HPDE6-E6E7 (cell line): ENCODE results near the gene BLOC1S1.

Experiments used
- DNase-seq: peaks from one replicate; pipeline ENCODE4 v3.0.0; 2011; ENCODE audit warnings: missing footprints; ENCODE audit errors: extremely low spot score

Gene BLOC1S1

GRCh38 chr12:55715833-55716581 is at the start of gene BLOC1S1:
TSS of gene BLOC1S1 (plus strand) at chr12:55716046. CDS start at chr12:55716052, 6 bp downstream.
- DNase-seq = peak; percentile 93

GRCh38 chr12:55666508-55666907 is 49.3 kb upstream of the BLOC1S1 start:
- DNase-seq = no peak

- no peak for DNase-seq
These were observed 45.6 kb upstream of the BLOC1S1 start for GRCh38 chr12:55670276-55670675.

GRCh38 chr12:55671746-55672145 is 44.1 kb upstream of the BLOC1S1 start:
- DNase-seq = no peak

GRCh38 chr12:55673638-55674037 is 42.2 kb upstream of the BLOC1S1 start:
- no peak for DNase-seq

- no peak for DNase-seq
These were observed 40.2 kb upstream of the BLOC1S1 start for GRCh38 chr12:55675666-55676065.

GRCh38 chr12:55676707-55677106 is 39.1 kb upstream of the BLOC1S1 start:
- DNase-seq = no peak

- DNase-seq = no peak
These were observed 36.2 kb upstream of the BLOC1S1 start for GRCh38 chr12:55679691-55680090.

GRCh38 chr12:55681142-55682077 is 34.4 kb upstream of the BLOC1S1 start:
- DNase-seq = peak; percentile 47

- no peak for DNase-seq
These were observed 33.6 kb upstream of the BLOC1S1 start for GRCh38 chr12:55682087-55682796.

GRCh38 chr12:55683676-55684075 is 32.2 kb upstream of the BLOC1S1 start:
- DNase-seq = no peak

- DNase-seq = no peak
These were observed 31.0 kb upstream of the BLOC1S1 start for GRCh38 chr12:55684761-55685370.

- no peak for DNase-seq
These were observed 30.2 kb upstream of the BLOC1S1 start for GRCh38 chr12:55685671-55686070.

- DNase-seq = no peak
These were observed 29.4 kb upstream of the BLOC1S1 start for GRCh38 chr12:55686366-55687010.

GRCh38 chr12:55687746-55688145 is 28.1 kb upstream of the BLOC1S1 start:
- DNase-seq = no peak

- no peak for DNase-seq
These were observed 26.9 kb upstream of the BLOC1S1 start for GRCh38 chr12:55688716-55689655.

- DNase-seq = no peak
These were observed 23.1 kb upstream of the BLOC1S1 start for GRCh38 chr12:55692631-55693322.

- DNase-seq = no peak
These were observed 22.3 kb upstream of the BLOC1S1 start for GRCh38 chr12:55693323-55694187.

GRCh38 chr12:55694188-55694515 is 21.7 kb upstream of the BLOC1S1 start:
- DNase-seq = no peak
